HG03159 (cell line): ENCODE data around the gene GRM3.
A peak's percentile ranks its signal among the peaks of the same experiment; 100 is the strongest.

Experiments used
- ATAC-seq: cut with Tn5 transposase; IDR thresholded peaks from one replicate; pipeline ENCODE4 v1.9.1; 2021; ENCODE audit warnings: mild to moderate bottlenecking, moderate library complexity; ENCODE audit not compliant: unreplicated experiment

GRM3 gene

GRCh38 chr7:86689363-86689762 lies 45.7 kb downstream of the GRM3 start:
- ATAC-seq: no peak

DNA sequence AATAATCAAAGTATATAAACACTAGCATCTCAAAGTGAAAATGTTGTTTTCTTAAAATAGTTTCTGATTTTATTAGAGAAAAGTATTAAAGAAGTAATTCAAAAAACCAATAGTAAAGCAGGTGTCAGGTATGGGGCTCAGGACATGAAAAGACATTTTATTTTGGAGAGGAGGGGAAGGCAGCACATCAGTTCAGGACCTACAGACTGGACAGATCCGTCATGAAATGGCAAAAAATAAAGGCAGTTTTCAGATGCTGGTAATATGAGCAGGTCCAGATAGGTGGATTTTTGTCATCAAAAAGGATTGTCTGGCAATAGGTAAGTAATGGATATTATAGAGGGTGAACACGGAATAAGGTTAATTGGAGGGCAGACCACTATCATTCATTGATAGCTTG lies 49.0 kb downstream of the GRM3 start:
- ATAC-seq: no peak

- ATAC-seq: no peak
These were observed 62.7 kb downstream of the GRM3 start for GRCh38 chr7:86706406-86706805.

- ATAC-seq: no peak
These were observed 64.4 kb downstream of the GRM3 start for GRCh38 chr7:86708031-86708680.

GRCh38 chr7:86720306-86720705 lies 76.6 kb downstream of the GRM3 start:
- ATAC-seq: no peak

DNA sequence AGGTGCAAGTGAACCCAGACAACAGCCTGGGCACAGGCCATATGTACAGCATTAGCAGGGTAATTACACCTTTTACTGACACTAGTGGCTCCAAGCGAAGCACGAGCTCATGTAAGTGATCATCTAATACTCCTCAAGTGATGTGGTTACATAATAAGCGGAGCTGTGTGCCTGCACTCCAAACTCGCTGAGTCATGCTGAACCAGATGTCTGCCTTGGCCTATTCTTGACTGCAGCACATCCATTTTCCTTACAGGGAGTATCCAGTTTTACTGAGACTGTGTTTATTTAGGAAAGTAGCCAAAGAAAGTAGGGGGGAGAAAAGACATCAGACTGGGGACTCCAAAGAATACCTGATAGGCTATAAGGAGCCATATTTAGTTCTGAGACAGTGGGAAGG lies 90.1 kb downstream of the GRM3 start:
- no peak for ATAC-seq

GRCh38 chr7:86745013-86745745 lies 101.5 kb downstream of the GRM3 start:
- no peak for ATAC-seq

DNA sequence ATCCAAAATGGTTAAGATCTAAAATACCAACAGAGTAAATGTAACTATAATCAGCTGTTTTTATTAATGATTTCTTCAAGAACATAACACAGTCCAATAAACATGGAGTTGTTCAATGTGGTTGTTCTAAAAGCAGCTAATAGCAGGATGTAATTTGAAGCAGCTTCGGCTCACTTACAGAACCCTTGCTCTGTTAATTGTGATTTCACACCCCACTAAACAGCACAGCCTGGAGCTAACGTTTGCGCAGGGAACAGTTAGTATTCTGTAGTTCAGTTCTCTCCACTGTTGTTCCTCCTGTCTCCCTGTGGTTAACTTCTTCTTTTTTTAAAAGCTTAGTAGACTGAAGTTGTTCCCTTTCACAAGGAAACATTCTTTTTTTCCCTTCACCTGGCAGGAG lies 104.0 kb downstream of the GRM3 start:
- ATAC-seq: no peak

GRCh38 chr7:86748201-86748600 lies 104.5 kb downstream of the GRM3 start:
- ATAC-seq: no peak

DNA sequence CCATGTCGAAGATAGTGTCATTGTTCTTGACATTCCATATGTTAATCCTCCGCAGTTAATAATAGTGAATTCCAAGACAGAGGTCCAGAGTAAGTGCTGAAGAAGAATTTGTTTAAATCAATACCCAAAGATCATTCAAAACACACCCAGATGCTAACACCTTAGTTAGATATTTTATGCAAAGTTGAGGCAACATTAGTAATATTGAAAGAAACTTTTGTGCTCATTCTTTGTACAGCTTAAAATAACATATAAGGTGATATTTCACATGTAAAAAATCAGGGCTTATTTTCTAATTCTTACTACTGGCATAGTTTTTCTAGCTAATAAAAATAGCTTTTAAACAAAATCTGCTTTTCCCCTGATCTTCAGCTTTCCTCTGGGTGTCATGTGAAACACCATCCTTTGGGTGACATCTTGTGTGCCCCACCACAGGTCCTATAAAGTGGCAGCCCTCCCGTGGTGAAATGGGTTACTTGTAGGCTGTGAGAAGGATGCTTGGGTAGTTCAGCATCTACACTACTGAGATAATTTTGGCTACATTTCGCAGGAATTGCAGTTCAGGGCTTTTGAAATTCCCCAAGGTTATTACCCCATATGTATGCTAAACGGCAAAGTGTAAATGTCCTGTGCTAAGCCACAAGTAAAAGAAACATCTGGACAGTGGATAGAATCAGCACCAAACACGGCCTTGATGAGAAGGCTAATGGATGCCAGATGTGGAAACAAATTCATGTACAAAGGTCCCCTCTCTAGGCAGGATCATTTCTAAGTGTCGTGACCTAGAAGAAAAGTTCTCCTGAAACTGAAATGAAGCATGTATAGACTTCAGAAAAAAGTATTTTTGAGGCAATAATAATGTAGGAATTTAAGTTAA lies 105.4 kb downstream of the GRM3 start:
- no peak for ATAC-seq

DNA sequence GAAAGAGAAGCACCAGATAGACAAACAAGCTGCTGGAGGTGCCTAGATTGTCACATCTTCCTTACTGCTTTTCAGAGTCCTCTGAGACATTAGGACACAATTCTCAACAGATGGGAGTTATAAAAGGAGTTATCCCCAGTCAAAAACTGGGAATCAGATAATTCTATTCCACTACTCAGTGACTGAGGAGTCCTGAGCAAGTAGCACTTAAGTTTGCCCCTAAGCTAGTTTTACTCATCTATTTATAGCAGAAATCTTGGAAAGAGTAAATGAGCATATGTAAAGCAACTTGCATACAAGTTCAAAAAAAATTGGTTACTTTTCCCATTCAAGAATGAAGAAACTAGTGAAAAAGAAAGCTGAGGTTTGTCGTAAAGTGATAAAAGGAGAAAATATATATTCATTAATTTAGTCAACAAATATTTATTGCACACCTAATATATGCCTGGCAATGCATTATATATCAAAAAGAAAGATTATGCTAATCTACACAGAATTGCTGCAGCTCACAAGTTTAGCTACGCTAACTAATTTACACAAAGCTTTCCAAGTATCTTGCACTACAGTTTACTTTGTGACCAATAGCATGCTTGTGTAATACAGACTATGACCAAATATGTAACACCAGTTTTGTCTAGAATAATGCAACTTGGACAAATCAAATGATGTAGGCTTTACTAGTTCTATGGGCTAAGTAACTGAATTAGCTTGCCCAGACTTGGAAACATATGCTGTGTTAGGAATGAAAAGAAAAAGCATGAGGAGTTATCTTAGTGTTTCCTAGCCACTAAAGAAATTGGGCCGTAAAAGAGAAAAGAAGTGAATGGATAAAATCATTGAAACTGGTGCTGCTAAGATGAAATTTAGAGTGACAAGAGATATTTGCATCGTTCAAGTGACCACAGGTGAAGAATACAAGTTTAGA lies 106.3 kb downstream of the GRM3 start:
- no peak for ATAC-seq

GRCh38 chr7:86760236-86760635 lies 116.5 kb downstream of the GRM3 start:
- ATAC-seq: no peak

DNA sequence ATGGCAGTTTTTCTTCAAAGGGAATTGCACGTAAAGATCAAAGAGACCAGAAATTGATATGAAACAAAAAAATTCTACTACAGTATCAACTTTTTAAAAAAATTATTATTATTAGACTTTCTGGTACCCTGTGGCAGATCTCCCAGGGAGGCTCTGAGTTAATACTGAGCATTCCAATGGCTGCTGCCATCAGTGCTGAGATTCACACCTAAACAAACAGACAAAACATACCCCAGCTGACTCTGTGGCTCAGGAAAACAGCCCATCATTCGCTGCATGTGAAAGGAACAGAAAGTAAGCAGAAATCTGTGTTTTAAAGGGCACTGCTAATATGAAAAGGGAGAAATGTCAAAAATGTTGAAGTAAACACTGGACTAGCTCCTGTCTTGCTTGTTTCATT lies 118.4 kb downstream of the GRM3 start:
- no peak for ATAC-seq

GRCh38 chr7:86765931-86766330 lies 122.2 kb downstream of the GRM3 start:
- no peak for ATAC-seq

- ATAC-seq: no peak
These were observed 124.7 kb downstream of the GRM3 start for GRCh38 chr7:86768394-86768793.

DNA sequence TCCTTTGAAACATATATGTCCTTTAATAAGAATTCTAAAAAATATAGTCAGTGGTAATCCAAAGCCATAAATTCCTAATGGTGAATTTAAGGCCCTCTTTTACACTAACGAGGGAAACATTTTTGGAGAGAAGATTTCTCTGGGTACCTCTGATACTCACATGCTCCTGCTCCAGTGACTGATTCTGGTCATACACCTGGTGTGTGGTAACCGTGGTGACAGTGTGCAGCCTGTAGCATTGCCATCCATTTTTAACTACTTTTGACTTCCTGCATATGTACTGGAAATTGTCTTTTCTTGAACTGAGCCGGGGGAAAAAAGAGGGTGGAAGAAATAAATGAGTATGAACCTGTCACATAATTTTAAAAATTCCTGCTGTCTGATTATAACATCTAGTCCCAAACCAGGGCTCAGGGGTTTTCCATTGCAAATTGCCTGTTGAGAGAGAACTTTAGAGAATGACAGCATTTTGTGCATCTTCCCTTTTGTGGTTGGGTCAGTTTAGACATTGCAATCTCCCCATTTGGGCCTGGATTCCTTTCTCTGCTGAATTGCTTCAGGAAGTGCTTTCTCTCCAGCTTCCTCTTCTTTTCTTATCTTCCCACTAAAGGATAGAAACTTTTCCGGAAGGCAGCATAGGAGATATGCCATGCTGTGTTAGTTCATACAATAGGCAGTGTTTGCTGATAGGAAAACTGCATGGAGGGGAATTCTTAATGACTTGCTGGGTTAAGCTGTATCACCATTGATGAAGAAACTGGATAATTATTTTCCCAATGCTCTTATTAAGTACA lies 125.5 kb downstream of the GRM3 start:
- ATAC-seq: peak; percentile 69

- no peak for ATAC-seq
These were observed 129.6 kb downstream of the GRM3 start for GRCh38 chr7:86773309-86773708.

GRCh38 chr7:86775203-86775602 lies 131.5 kb downstream of the GRM3 start:
- no peak for ATAC-seq

DNA sequence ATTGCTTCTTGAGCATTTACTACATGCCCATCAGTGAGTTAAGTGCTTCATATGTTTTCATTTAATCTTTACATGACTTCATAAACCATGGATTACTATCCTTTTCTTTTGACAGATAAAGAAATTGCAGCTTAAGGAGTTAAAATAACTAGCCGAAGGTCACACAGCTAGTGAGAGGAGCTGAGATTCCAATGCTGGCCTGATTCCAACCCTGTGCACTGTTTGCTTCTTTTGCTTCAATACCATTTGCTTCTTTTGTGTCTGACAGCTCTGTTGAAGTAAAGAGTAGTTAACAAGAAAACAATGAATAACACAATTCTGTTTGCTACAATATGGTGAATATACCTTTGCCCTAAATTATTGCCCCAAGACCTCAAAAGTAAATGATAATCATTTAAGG lies 132.4 kb downstream of the GRM3 start:
- ATAC-seq: no peak

GRCh38 chr7:86778271-86778670 lies 134.6 kb downstream of the GRM3 start:
- no peak for ATAC-seq
